H1 (cell line): Measurements from ENCODE around the gene ETF1.

Source experiments
- EP300 ChIP-seq, 2 experiments: IDR thresholded peaks; 1 replicate in 1 of 2; 2 replicates in 1 of 2; pipeline ENCODE4 v1.6.1; 2011 to 2012; ENCODE audit warnings: low read depth in 2 of 2, low read length in 2 of 2, mild to moderate bottlenecking in 2 of 2, borderline replicate concordance in 1 of 2, inconsistent platforms in 1 of 2, moderate library complexity in 1 of 2
- GABPA ChIP-seq: IDR thresholded peaks from 2 replicates; pipeline ENCODE4 v1.6.1; 2011; ENCODE audit warnings: mild to moderate bottlenecking, low read length, moderate library complexity, borderline replicate concordance; ENCODE audit not compliant: insufficient read depth
- POLR2A ChIP-seq, 2 experiments: IDR thresholded peaks; 1 replicate in 1 of 2; 2 replicates in 1 of 2; pipeline ENCODE4 v1.6.1; 2011; ENCODE audit warnings: low read depth in 2 of 2, low read length in 2 of 2, mild to moderate bottlenecking in 2 of 2; ENCODE audit errors: control extremely low read depth in 1 of 2
- POLR2AphosphoS5 ChIP-seq: IDR thresholded peaks from 2 replicates; pipeline ENCODE4 v1.6.1; 2011; ENCODE audit warnings: low read depth, low read length
- RAD21 ChIP-seq, 2 experiments: IDR thresholded peaks in 1 of 2; conservative IDR thresholded peaks in 1 of 2; 2 replicates each; pipeline ENCODE4 v1.6.1; 2011; ENCODE audit warnings: low read depth in 2 of 2, low read length in 2 of 2, improper control_type of control experiment in 1 of 2, inconsistent platforms in 1 of 2, mild to moderate bottlenecking in 1 of 2, moderate library complexity in 1 of 2
- SIN3A ChIP-seq, 2 experiments: IDR thresholded peaks in 1 of 2; conservative IDR thresholded peaks in 1 of 2; 2 replicates each; pipeline ENCODE4 v1.6.1; 2011 to 2012; ENCODE audit warnings: low read length in 2 of 2, improper control_type of control experiment in 1 of 2, low read depth in 1 of 2, mild to moderate bottlenecking in 1 of 2
- SIX5 ChIP-seq: IDR thresholded peaks from 2 replicates; pipeline ENCODE4 v1.6.1; 2011; ENCODE audit warnings: mild to moderate bottlenecking, low read depth, low read length
- SUZ12 ChIP-seq: fragments of 200-600 bp; sonication (generic); IDR thresholded peaks from 2 replicates; pipeline ENCODE4 v1.6.1; 2012; ENCODE audit warnings: mild to moderate bottlenecking, inconsistent platforms, low read length, moderate library complexity, mixed read lengths
- TF ChIP-seq, protein P1 (sequence below), 3 experiments: IDR thresholded peaks; 1 replicate in 2 of 3; 2 replicates in 1 of 3; pipeline versions ENCODE4 v1.5.1 to v1.6.1; 2011; ENCODE audit warnings: low read length in 3 of 3, mild to moderate bottlenecking in 3 of 3, inconsistent platforms in 2 of 3, low read depth in 1 of 3, moderate library complexity in 1 of 3; ENCODE audit not compliant: insufficient read depth in 1 of 3; ENCODE audit errors: control extremely low read depth in 1 of 3

DNA sequence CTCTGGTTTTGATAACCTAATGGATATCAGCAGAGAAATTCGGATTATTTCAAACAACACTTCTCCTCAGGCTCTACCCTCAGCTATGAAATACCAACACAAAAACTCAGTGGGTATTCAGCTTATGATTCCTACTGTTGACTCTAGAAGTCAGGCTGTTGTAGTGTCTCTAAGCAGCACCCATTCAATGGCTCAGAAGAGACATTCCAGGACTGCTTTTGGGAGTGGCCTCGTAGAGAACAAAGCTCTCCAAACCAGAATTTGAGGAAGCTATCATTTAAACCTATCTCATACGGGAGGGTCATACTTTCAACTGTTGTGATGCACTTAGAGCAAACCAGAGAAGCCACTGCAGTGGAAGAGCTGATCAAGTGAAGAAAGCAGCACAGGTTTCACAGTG lies 34.1 kb downstream of the ETF1 start:
- TF ChIP-seq, protein P1, sequence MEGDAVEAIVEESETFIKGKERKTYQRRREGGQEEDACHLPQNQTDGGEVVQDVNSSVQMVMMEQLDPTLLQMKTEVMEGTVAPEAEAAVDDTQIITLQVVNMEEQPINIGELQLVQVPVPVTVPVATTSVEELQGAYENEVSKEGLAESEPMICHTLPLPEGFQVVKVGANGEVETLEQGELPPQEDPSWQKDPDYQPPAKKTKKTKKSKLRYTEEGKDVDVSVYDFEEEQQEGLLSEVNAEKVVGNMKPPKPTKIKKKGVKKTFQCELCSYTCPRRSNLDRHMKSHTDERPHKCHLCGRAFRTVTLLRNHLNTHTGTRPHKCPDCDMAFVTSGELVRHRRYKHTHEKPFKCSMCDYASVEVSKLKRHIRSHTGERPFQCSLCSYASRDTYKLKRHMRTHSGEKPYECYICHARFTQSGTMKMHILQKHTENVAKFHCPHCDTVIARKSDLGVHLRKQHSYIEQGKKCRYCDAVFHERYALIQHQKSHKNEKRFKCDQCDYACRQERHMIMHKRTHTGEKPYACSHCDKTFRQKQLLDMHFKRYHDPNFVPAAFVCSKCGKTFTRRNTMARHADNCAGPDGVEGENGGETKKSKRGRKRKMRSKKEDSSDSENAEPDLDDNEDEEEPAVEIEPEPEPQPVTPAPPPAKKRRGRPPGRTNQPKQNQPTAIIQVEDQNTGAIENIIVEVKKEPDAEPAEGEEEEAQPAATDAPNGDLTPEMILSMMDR (IDR thresholded peaks at IDR 0.05; ENCODE audit: control extremely low read depth in 1 of 3, insufficient read depth in 1 of 3, low read depth in 1 of 3, low read length in 3 of 3) = no peak
- TF ChIP-seq EP300 (IDR thresholded peaks at IDR 0.05; ENCODE audit: borderline replicate concordance in 1 of 2, low read depth in 2 of 2, low read length in 2 of 2) = no peak
- no peak for TF ChIP-seq POLR2AphosphoS5
- TF ChIP-seq POLR2A (IDR thresholded peaks at IDR 0.05; ENCODE audit: control extremely low read depth in 1 of 2, low read depth in 2 of 2, low read length in 2 of 2) = no peak
- no peak for TF ChIP-seq SIX5
- TF ChIP-seq GABPA = no peak
- TF ChIP-seq RAD21 (IDR thresholded peaks at IDR 0.05 in 1 of 2, conservative IDR thresholded peaks at IDR 0.05 in 1 of 2; ENCODE audit: low read depth in 2 of 2, low read length in 2 of 2) = no peak
- TF ChIP-seq SUZ12 = no peak
- no peak for TF ChIP-seq SIN3A (conservative IDR thresholded peaks at IDR 0.05 in 1 of 2, IDR thresholded peaks at IDR 0.05 in 1 of 2; ENCODE audit: low read depth in 1 of 2, low read length in 2 of 2)
